HG03196 (cell line): ENCODE measurements around the gene MN1.

Experiments used
- ATAC-seq: cut with Tn5 transposase; IDR thresholded peaks from one replicate; pipeline ENCODE4 v1.9.1; 2021; ENCODE audit not compliant: unreplicated experiment

Gene MN1

DNA sequence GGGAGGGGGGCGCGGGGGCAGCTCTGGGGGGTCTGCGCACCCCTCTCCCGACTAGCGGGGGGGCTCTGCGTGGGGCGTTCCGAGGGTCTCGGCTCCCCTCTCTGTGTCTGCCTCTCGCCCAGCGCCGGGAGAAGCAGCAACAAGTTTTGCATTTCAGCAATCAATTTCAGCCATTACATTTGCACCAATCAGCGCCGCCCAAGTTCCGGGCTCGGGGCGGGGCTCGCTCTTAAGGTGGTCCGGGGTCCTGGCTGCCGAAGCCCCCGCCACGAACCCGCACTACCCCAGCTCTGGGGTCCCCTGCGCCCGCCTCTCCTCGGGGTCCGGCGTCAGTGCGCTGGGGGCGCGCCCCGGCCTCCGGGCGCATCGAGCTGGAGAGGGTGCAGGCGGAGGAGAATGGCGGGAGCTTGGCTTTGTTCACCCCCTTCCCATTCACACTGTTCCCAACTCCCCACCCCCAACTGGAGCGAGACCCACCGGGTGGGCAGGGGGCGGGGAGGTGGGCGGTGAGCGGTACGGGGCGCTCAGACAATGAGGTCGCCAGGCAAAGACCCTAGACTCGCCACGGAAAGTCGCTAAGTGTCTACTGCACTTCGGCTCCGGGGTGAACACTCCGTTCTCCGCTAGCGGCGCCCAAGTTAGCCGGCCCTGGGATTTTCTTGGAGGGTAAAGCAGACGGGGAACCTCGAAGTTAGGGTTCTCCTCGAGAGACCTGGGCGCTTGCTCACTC is at the start of gene MN1:
TSS of gene MN1 (minus strand) at position 141 of the 730 bp plus-strand sequence. CDS start 1,213 bp downstream, outside the sequence.
- ATAC-seq = no peak

- ATAC-seq = no peak
These were observed 48.5 kb upstream of the MN1 start for GRCh38 chr22:27850000-27850521.

- no peak for ATAC-seq
These were observed 46.4 kb upstream of the MN1 start for GRCh38 chr22:27848005-27848404.

GRCh38 chr22:27846910-27847309 is 45.4 kb upstream of the MN1 start:
- ATAC-seq = no peak

GRCh38 chr22:27846248-27846757 is 44.7 kb upstream of the MN1 start:
- no peak for ATAC-seq

- ATAC-seq = no peak
These were observed 44.1 kb upstream of the MN1 start for GRCh38 chr22:27845644-27846043.

DNA sequence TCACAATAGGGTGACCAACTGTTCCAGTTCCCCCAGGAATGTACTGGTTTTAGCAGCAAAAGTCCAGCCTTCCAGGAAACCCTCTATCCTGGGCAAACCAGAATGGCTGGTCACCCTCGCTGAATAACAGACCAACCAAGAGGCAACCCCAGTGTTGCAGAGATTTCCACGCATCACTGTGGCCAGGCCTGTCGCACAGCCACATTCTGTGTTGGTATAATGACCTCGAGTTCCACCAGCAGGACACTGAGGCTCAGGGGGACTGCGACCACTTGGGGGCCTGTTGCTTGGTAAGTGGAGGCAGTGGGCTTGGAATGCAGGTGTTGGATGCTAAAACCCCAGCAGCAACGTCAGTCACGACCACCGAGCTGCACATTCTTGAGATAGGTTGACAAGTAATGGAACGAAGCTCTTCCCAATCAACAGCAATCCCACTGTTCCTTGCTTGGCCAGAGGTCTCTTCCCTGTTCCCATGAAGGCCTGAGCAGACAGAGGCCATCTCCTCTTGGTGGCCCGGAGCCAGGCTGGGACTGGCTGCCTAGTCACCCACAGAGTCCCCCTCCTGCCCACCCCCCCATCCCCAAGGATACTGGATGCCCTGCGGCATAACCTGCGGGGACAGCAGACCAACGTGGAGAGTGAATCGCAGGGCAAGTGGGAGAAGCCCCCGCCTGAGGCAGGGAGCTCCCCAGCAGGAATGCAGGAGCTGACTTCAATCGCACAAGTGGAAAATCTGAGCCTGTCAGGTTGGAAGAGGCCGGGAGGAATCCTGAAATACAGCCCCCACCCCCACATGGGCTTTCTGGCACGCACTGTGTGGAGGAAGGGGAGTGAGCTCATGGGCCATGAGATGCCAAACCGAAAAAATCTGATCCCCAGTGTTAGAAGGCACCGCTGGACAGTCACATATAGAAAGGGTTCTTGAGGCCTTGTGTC is 43.4 kb upstream of the MN1 start:
- no peak for ATAC-seq

- ATAC-seq = no peak
These were observed 42.7 kb upstream of the MN1 start for GRCh38 chr22:27844256-27844655.

GRCh38 chr22:27843441-27843840 is 41.9 kb upstream of the MN1 start:
- ATAC-seq = no peak

- no peak for ATAC-seq
These were observed 41.3 kb upstream of the MN1 start for GRCh38 chr22:27842669-27843431.

GRCh38 chr22:27842201-27842600 is 40.6 kb upstream of the MN1 start:
- no peak for ATAC-seq

- no peak for ATAC-seq
These were observed 38.9 kb upstream of the MN1 start for GRCh38 chr22:27840436-27840835.

GRCh38 chr22:27839057-27839660 is 37.6 kb upstream of the MN1 start:
- no peak for ATAC-seq

- ATAC-seq = no peak
These were observed 34.6 kb upstream of the MN1 start for GRCh38 chr22:27836181-27836580.

DNA sequence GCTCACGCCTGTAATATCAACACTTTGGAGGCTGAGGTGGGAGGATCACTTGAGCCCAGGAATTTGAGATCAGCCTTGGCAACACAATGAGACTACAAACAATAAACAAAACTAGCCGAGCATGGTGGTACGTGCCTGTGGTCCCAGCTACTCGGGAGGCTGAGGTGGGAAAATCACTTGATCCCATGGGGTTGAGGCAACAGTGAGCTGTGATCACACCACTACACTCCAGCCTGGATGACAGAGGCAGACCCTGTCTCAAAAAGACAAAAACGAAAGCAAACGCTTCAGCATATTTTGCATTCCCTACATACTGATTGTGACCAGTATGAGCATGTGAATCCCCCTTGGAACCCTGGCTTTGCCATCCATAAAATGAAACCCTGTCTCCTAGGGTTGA is 33.9 kb upstream of the MN1 start:
- ATAC-seq = no peak

DNA sequence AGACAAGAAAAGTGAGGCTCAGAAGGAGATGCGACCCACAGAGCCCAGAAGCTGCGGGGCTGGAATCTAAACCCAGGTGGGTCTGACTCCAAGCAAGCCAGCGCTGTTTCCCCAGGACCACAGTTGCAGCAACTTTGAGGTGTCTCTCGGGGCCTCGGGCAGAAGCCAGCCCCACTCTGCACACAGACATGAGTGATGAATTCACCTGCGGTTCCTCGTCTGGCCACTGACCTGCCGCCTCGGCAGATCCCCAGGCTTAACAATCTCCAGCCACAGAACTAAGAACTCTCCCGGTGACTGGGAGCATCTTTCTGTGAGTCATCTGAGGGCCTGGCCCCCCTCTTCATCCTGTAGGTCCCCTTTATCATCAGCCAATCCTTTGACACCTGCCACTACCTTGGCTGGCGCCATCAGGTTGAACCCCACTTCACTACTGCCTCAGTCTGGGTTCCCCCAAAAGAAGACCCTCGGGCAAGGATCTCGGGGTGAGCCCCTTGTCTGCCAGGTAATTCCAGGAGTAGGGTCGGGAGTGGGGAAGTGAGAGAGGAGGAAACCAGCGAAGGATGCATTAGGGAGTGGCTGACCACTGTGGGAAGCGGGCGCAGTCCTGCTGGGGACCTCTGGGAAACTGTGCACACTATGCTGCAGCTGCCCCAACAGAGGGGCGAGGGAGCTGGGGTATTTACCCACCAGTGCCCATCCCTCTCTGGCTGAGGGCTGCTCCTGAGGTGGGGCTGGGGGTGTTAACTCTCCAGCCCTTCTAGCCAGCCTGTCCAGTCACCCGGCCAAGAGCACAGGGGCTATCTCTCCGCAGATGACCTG is 33.0 kb upstream of the MN1 start:
- no peak for ATAC-seq

DNA sequence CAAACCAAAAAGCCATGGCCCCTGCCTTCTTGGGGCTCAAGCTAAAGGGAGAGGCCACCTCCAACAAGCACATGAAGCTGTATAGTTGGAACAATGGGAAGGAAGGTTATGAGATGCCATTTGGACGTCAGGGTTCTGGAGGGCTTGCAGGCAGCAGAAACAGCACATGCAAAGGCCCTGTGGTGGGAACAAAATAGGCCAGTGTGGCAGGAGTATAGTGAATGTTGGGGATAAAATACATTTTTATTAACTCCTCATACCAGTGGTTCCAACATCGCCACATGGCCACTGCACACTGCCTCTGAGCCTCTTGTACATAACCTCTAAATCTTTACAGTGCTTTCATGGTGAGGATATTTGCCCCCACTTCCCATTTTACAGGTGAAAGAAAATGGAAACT is 32.2 kb upstream of the MN1 start:
- ATAC-seq = no peak

DNA sequence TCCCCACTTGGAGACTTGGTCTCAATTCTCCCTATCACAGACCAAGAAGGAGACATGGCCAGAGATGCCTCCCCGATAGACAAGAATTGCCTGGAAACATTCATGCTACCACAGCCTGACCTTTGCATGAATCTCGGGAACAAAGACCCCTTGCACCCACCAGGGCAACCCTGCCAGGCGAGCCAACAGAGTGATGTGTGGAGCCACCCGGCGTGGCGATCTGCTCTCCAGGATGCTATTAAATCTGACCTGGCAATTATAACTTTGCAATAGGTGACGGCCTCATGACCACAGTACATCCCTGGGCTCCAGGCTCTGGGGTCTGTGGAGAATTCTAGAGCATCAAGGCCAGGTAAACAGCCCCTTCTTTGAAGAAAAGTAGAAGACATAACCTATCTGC is 31.1 kb upstream of the MN1 start:
- no peak for ATAC-seq

- ATAC-seq = no peak
These were observed 28.1 kb upstream of the MN1 start for GRCh38 chr22:27829620-27830019.
